Embryonic facial prominence (tissue), 1 donor: ENCODE measurements around the gene HYCC1.
A peak's percentile ranks its signal among the peaks of the same experiment; 100 is the strongest.
"Not testable (repeated sequence)": the region's sequence is repeated elsewhere in the genome, so short reads cannot be mapped to it uniquely, and the experiment has no call there.

Experiments
- DNase-seq: peaks from one replicate; pipeline ENCODE4 v3.0.0-alpha.2; 2016; ENCODE audit errors: extremely low spot score

HYCC1 gene

DNA sequence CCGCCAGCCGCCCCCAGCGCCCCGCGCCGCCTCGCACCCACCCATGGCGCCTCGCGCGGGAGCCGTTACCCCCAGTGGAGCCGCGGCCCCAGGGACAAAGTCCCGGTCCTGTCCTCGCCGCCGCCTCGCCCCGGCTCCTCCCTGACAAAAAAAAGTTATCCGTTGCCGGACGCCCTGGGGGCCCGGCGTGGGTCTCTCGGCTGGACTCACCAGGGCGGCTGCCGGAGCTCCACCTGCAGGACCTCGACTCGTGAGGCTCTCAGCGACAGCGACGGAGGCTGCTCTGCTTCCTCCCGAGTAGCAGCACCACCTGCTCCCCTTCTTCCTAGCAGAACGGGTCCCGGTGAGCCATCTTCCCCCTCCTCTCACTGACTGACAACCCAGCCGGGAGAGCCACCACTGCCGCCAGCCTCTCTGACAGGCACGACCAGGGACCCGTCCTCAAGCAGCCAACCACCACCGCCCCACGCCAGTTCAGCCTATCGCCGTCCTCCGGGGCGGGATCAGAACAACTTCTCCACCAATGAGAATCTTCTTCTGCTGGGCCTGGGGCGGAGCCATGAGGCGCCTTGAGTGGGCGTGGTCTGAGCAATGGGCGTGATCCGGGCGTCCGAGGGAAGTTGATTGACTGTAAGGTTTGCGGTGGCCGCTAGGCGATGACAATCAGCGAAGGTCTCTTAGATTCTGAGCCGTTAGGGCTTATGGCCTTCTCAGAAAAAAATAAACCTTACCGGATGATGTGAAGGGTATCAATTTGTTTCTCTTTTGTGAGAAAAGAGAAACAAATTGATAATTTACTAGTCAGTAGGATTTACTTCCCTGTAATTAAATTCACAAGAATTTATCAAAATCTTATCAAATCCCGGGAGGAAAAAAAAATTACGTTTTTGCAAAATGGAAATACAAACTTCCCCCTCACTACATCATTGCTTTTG is at the start of gene HYCC1:
Gene HYCC1 (minus strand): TSS at position 416 of the 935 bp plus-strand sequence. CDS start 23,019 bp downstream, outside the sequence.
- DNase-seq, result peak; percentile 97

DNA sequence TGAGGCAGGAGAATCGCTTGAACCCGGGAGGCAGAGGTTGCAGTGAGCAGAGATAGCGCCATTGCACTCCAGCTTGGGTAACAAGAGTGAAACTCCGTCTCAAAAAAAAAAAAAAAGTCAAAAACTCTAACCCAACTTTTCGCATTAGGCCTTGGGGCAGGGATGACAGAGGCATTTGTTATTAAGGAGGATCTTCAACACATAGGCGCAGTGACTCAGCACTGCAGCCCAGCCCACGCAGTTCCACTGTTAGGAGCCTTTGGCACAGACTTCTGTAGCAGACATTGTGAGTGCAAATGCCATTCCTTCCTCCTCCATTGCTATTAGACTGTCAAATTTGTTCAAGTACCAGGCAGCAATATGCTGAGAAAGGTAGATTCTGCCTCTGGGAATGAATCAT is 48.5 kb upstream of the HYCC1 start:
- no peak for DNase-seq

- DNase-seq, result no peak
Measured at GRCh38 chr7:23061327-23061726, 47.4 kb upstream of the HYCC1 start.

GRCh38 chr7:23058408-23059096 is 44.6 kb upstream of the HYCC1 start:
- no peak for DNase-seq

DNA sequence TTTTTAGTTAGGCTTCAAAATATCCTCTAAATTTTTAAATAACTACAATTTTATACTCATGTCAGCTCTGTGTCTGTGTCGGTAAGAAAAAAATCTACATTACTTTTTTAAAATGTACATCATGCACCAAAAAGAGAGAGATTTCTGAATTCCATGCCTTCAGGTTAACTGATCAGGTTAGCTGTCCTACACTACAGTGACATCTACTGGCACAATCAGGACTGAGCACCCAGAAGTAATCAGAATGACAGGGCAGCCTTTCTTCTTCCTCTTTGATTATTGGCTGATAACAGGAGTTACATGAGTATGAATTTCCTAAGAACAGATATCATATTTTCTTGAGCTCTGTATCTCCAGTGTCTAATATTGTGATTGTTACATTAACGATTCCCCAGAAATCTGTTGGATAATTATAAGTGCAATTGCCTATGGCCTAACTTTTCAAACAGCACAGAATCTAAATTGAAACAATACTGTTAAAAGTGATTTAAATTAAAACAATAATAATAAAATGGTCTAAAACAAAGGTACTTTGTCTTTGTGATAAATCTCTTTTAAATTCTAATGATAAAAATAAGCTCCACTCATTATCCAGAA is 41.8 kb upstream of the HYCC1 start:
- DNase-seq, result peak; percentile 40

- not testable (repeated sequence) for DNase-seq
Measured at GRCh38 chr7:23051124-23051485, 37.2 kb upstream of the HYCC1 start.

DNA sequence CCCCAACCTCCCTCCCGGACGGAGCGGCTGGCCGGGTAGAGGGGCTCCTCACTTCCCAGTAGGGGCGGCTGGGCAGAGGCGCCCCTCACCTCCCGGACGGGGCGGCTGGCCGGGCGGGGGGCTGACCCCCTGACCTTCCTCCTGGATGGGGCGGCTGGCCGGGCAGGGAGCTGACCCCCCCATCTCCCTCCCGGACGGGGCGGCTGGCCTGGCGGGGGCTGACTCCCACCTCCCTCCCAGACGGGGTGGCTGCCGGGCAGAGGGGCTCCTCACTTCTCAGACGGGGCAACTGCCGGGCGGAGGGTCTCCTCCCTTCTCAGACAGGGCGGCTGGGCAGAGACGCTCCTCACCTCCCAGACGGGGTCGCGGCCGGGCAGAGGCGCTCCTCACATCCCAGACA is 32.4 kb upstream of the HYCC1 start:
- not testable (repeated sequence) for DNase-seq

- DNase-seq, result not testable (repeated sequence)
Measured at GRCh38 chr7:23045086-23045485, 31.2 kb upstream of the HYCC1 start.

DNA sequence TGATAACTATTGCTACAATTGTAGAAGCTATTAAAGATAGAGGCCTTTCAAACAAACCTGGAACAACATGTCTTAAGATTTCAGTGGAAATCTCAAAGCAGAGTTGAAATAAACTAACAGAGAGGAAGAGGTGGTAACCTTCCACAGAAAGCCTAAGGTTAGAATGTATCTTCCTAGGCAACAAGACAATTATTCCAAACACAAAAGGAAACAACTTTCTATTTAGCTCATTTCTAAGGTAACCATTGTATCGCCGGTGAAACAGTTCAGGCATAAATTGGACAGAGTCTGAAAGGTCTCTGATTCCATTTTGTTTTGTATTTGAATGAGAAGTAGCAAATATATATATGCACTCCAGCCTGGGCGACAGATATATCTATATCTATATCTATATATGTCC is 30.7 kb upstream of the HYCC1 start:
- DNase-seq, result no peak

GRCh38 chr7:23043441-23043840 is 29.5 kb upstream of the HYCC1 start:
- DNase-seq, result no peak

- not testable (repeated sequence) for DNase-seq
Measured at GRCh38 chr7:23039674-23040073, 25.7 kb upstream of the HYCC1 start.

DNA sequence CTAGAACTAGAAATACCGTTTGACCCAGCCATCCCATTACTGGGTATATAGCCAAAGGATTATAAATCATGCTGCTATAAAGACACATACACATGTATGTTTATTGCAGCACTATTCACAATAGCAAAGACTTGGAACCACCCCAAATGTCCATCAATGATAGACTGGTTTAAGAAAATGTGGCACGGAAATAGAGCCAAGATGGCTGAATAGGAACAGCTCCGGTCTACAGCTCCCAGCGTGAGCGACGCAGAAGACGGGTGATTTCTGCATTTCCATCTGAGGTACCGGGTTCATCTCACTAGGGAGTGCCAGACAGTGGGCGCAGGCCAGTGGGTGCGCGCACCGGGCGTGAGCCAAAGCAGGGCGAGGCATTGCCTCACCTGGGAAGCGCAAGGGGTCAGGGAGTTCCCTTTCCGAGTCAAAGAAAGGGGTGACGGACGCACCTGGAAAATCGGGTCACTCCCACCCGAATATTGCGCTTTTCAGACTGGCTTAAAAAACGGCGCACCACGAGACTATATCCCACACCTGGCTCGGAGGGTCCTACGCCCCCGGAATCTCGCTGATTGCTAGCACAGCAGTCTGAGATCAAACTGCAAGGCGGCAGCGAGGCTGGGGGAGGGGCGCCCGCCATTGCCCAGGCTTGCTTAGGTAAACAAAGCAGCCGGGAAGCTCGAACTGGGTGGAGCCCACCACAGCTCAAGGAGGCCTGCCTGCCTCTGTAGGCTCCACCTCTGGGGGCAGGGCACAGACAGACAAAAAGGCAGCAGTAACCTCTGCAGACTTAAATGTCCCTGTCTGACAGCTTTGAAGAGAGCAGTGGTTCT is 21.8 kb upstream of the HYCC1 start:
- not testable (repeated sequence) for DNase-seq

- no peak for DNase-seq
Measured at GRCh38 chr7:23027261-23027660, 13.3 kb upstream of the HYCC1 start.

GRCh38 chr7:23026164-23026563 is 12.2 kb upstream of the HYCC1 start:
- DNase-seq, result no peak

- DNase-seq, result no peak
Measured at GRCh38 chr7:23024454-23024853, 10.5 kb upstream of the HYCC1 start.

DNA sequence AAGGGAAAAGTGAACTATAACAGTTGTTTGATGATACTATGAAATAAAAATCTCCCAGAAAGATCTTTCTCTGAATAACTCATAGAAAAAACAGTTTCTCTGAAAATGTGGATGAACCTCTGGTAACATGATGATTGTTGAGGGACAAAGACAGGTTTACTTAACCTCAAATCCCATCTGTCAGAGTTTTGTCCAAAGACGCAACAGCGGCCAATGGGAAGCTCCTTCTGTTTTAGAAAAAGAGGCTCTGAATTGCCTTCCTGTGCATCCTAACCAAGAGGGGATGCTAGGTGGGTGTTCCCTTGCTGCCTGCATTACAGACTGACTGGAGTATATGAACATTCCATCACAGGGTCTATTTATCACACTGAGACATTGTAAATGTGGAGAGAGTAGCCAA is 8.9 kb upstream of the HYCC1 start:
- DNase-seq, result no peak

DNA sequence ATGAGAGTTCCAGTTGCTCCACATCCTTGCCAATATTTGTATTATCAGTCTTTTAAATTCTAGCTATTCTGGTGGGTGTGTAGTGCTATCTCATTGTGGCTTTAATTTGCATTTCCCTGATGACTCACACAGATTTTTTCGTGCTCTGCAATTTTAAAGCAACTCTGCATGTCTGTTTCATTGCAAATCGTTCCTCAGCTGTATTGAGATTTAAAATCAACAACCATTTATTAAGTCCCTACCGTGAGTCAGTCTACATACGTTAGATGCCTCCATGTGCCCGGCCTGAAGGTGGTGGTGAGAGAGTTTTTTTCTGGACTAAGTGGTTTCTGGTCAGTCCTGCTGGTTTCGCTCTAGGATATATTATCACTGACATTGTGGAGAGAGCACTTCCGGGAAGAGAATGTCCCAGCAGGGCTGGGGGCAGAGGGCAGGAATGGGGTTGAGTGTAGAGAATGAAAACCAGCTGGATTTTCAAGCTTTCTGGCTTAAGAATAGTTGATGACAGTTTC is 8.4 kb upstream of the HYCC1 start:
- no peak for DNase-seq

DNA sequence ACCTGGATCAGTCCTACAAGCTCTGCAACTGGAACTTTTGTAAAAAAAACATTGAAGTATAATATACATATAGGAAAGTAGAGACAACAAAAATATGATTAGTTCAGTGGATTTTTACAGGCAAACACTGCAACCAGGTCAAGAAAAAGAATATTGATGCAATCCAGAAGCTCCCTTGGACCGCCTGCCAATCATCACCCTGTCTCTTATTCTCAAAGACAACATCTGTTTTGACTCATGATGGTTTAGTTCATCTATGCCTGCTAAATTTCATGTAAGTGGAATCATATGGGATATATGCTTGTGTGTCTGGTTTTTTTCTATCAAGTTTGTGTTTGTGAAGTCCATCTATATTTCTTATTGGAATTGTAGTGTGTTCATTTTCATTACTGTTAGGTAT is 7.7 kb upstream of the HYCC1 start:
- no peak for DNase-seq

GRCh38 chr7:23020742-23021401 is 6.9 kb upstream of the HYCC1 start:
- no peak for DNase-seq

DNA sequence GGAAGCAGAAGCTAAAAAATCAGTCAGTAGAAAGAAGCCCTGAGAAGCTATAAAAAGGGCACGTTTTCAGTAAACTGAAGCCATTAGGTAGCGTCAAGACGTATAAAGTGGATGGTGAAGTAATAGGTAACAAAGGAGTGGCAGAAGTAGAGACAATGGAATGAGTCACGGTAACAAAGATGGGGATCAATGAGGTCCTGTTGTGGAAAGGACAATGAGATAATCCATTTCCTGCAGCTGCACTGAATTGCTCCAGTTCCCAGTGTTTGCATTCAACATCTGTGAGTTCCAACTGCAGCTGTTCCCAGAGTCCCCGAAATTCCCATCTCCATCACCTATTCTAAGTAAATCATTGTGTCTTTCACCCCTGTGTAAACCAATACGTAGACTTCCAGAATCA is 4.8 kb upstream of the HYCC1 start:
- no peak for DNase-seq

- no peak for DNase-seq
Measured at GRCh38 chr7:23017309-23017708, 3.4 kb upstream of the HYCC1 start.
